NCI-H2196 treated with DMSO at 0.1 percent for 48 hours (cell line): ENCODE data around the gene ZBTB11.
"Not testable (repeated sequence)": the region's sequence is repeated elsewhere in the genome, so short reads cannot be mapped to it uniquely, and the experiment has no call there.

ENCODE experiments used
- DNase-seq: peaks from one replicate; lab custom pipeline; 2025; ENCODE audit not compliant: unreplicated experiment; lab: John Stamatoyannopoulos, UW

ZBTB11 gene, protein sequence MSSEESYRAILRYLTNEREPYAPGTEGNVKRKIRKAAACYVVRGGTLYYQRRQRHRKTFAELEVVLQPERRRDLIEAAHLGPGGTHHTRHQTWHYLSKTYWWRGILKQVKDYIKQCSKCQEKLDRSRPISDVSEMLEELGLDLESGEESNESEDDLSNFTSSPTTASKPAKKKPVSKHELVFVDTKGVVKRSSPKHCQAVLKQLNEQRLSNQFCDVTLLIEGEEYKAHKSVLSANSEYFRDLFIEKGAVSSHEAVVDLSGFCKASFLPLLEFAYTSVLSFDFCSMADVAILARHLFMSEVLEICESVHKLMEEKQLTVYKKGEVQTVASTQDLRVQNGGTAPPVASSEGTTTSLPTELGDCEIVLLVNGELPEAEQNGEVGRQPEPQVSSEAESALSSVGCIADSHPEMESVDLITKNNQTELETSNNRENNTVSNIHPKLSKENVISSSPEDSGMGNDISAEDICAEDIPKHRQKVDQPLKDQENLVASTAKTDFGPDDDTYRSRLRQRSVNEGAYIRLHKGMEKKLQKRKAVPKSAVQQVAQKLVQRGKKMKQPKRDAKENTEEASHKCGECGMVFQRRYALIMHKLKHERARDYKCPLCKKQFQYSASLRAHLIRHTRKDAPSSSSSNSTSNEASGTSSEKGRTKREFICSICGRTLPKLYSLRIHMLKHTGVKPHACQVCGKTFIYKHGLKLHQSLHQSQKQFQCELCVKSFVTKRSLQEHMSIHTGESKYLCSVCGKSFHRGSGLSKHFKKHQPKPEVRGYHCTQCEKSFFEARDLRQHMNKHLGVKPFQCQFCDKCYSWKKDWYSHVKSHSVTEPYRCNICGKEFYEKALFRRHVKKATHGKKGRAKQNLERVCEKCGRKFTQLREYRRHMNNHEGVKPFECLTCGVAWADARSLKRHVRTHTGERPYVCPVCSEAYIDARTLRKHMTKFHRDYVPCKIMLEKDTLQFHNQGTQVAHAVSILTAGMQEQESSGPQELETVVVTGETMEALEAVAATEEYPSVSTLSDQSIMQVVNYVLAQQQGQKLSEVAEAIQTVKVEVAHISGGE

GRCh38 chr3:101676765-101677435 lies at the start of gene ZBTB11:
Gene ZBTB11, minus strand, starts transcription at chr3:101677132. Its CDS starts 218 bp downstream, at chr3:101676914.
- DNase-seq, result no peak

DNA sequence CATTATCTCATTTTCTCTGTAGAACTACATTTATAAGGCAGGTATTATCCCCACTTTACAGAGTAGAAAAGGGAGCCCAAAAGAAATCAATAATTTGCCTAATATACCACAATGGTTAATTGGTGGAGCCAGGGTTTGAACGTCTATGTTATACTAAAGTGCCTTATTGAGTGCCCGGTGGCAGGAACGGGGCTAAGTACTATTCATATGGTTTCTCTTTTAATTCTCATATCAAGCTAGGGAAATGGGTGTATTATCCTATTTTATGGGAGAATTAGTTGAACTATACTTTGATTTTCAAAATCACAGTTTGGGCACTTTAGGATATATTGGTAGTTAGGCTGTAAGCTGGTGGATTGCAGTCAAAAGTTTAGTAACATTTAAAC lies 49.0 kb upstream of the ZBTB11 start:
- DNase-seq, result no peak

DNA sequence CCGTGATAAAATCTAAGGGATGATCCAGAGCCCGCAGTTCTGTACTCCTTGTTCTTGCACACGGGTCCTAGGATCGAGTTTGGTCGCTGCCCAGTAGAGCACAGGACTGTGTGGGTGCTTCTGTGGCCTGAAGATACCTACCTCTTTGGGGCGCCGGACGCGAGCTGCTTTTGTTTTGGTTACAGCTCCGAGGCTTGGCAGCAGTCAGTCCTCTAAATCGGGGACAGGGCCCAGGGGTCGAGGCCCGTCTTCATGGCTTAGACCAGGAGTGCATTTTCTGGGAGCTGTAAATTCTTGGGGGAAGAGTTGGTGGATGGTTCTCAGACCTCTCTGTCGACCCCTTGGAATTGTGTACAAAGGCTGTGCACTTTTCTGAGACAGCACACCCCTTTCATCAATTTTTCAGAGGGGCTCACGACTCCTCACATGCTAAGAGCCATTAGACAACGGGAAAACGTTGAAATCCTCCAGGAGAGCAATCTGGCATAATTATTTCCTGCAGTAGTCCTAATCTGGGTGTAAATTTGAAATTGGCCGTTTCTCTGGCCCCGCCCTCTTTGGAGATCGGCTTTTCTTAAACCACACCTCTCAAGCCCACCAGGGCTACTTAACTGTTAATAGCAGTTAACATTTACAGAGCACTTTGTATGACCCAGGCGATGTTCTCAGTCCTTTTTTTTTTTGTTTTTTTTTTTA lies 48.4 kb upstream of the ZBTB11 start:
- peak; percentile 22 for DNase-seq

GRCh38 chr3:101724329-101725193 lies 47.6 kb upstream of the ZBTB11 start, which contains the start of gene CEP97:
Gene CEP97, plus strand, starts transcription at chr3:101724614. Its CDS starts 63 bp downstream, at chr3:101724677.
- peak; percentile 97 for DNase-seq

- no peak for DNase-seq
Observed at GRCh38 chr3:101722394-101723173, 45.7 kb upstream of the ZBTB11 start.

DNA sequence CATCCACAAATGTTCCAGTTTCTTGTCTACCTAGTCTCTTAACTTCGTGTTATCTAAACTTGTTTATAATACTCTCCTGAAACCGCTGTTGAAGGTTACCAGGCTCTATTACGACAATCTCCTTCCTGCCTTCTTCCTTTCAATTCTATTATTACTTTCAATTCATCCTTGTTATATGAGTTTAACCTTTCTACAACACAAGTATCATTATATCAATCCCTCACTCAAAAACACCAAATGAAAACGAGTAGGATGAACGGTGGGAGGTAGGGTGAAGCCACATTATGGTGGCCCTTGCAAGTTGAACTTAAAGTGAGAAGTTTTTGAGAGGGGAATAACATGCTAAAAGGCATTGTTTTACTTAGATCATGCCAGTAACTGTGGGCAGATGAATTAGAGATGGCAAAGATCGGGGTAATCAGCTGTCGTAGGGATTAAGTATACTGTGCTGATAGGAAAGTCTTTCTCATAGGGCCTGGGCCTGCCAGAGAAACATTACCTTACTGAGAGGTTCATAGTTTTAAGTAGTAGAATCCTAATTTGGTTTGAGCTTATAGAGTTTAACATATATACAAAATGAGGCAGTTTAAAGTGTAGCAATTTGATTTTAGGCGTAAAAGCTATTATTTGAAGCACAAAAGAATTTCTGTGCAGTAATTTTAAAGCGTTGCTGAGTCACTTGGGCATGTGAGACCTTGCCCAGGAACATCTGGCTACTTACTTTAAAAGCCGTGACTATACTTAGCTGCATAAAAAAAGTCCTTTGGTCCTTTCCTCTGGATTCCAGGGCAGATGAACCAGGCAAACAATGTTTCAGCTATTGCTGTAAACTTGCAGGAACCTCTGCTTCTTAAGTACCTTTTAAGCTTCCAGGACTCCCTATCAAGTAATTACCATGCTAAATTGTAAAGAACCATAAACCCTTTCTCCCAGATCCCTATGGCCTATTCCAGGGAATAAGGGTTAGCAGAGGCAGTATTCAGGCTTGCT lies 44.2 kb upstream of the ZBTB11 start:
- no peak for DNase-seq

DNA sequence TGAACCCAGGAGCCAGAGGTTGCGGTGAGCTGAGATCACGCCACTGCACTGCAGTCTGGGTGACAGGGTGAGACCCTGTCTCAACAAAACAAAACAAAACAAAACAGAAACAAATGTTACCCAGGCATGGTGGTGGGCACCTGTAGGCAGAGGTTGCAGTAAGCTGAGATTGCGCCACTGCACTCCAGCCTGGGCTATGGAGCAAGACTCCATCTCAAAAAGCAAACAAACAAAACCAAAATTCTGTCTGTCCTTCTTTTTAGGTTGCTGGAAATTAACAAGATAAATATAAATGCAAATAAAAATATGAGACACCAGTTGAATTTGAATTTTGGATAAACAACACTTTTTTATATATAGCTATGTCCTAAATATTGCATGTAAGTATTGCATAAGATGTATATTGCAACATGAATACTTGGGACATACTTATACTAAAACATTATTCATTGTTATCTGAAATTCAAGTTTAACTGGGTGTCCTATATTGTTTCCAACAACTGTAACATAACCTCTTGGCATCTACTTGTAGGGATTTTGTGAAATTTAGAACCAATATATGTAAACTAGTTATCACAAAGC lies 42.8 kb upstream of the ZBTB11 start:
- no peak for DNase-seq

DNA sequence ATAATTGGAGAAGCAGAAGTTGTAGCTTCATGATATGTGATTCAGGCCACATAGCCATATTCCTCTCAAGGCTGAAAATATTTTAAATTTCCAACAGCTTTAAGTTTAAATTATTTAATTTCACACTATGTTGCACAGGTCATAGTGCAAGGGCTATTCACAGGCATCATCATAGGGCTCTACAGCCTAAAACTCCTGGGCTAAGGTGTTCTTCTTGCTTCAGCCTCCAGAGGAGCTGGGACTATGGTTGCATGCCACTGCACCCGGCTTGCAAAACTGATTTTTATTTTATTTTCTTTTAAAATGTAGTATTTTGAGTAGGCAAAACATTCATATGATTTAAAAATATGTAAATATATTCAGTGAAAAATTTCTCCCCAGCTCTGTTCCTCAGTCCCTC lies 41.5 kb upstream of the ZBTB11 start:
- DNase-seq, result no peak

DNA sequence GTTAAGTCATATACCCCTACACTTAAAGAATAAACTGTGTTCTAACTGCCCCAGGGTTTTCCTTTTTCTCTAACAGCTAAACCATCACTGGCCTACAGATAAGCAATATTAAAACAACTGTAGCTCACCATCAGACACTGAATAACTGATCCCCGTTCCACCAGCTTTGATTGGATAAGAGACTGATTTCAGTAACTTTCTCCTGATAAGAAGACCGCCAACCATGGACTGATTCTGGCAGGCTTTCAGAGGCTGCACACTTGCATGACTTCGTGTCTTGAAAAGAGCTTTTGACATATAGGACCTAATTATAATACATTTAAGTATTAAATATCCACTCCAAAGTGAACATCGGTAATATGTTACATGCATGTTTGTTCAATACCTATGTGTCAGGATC lies 32.2 kb upstream of the ZBTB11 start:
- DNase-seq, result no peak

DNA sequence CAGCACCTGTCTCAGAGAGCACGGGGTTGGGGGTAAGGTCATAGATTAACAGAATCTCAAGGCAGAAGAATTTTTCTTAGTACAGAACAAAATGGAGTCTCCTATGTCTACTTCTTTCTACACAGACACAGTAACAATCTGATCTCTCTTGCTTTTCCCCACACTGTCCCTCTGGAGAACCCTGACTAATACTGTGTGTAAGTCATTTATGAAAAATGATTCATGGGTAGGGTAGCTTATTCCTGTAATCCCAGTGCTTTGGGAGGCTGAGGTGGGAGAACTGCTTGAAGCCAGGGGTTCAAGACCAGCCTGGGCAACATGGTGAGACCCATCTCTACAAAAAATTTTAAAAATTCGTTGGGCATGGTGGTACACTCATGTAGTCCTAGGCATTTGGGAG lies 27.7 kb upstream of the ZBTB11 start:
- DNase-seq, result not testable (repeated sequence)

DNA sequence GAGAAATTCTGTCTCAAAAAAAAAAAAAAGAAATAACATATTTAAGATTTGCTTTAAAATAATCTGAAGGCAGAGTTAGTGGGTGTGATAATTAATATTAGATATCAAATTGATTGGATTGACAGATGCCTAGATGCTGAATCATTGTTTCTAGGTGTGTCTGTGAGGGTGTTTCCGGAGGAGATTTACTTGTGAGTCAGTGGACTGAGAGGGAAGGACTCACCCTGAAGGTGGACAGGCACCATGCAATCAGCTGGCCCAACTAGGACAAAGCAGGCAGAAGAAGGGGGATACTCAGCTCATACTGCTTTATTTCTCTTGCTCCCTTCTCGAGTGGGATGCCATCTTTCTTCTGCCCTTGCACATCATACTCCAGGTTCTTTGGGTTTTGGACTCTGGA lies 26.2 kb upstream of the ZBTB11 start:
- DNase-seq, result no peak

GRCh38 chr3:101702726-101703125 lies 25.8 kb upstream of the ZBTB11 start:
- no peak for DNase-seq

DNA sequence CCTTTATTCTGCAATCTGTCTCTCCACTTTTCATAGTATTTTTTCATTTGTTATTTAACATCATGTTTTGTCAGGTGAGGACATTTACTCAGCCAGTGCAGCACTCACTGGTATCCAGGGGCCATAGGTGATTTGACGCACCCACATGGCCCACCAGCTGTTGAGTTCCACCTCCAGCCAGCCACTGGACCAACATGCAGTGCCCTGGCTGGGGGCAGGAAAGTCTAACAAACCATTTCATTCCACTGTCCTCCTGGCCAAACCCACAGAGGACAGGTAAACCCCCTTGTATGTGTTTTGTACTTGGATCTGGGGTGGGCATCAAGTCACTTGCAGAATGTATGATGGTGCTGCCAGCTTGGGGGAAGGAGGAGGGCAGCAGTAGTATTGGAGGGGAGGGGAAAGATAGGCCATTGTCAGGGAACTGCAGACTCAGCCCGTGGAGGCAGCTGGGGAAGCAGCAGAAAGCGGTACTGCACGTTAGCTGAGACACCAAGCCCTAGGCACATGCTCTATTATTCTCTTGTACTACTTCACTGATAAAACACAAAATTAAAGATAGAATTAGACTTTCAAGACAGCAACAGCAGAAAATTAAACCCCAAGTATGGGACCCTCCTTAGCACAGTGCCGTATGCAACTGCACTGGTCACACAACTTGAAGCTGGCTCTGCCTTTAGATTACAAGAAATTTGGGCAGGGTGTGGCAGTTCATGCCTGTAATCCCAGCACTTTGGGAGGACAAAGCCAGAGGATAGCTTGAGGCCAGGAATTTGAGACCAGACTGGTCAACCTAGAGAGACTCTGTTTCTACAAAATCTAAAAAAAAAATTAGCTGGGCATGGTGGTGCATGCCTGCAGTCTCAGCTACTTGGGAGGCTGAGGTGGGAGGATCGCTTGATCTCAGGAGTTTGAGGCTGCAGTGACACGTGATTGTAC lies 25.0 kb upstream of the ZBTB11 start:
- no peak for DNase-seq

DNA sequence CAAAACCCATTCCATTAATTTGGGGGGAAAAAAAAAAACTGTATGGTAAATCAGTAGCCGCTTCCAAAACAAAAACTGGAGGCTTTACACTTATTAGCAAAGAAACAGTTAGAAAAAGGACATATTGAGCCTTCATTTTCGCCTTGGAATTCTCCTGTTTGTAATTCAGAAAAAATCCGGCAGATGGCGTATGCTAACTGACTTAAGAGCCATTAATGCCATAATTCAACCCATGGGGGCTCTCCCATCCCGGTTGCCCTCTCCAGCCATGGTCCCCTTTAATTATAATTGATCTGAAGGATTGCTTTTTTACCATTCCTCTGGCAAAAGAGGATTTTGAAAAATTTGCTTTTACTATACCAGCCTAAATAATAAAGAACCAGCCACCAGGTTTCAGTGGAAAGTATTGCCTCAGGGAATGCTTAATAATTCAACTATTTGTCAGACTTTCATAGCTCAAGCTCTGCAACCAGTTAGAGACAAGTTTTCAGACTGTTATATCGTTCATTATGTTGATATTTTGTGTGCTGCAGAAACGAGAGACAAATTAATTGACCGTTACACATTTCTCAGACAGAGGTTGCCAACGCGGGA lies 18.9 kb upstream of the ZBTB11 start:
- DNase-seq, result no peak

DNA sequence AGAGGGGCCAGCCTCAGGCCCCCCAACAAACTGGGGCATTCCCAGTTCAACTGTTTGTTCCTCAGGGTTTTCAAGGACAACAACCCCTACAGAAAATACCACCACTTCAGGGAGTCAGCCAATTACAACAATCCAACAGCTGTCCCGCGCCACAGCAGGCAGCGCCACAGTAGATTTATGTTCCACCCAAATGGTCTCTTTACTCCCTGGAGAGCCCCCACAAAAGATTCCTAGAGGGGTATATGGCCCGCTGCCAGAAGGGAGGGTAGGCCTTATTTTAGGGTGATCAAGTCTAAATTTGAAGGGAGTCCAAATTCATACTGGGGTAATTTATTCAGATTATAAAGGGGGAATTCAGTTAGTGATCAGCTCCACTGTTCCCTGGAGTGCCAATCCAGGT lies 17.9 kb upstream of the ZBTB11 start:
- DNase-seq, result not testable (repeated sequence)

- not testable (repeated sequence) for DNase-seq
Observed at GRCh38 chr3:101693540-101693939, 16.6 kb upstream of the ZBTB11 start.
